EH (cell line): ENCODE data around the gene SPNS3.

Experiments used
- DNase-seq: peaks from one replicate; pipeline ENCODE4 v3.0.0-alpha.2; 2015; ENCODE audit warnings: low read depth

Gene SPNS3

GRCh38 chr17:4427505-4427904 is 6.2 kb upstream of the SPNS3 start:
- no peak for DNase-seq

- DNase-seq: no peak
Measured at GRCh38 chr17:4436381-4436780, 2.6 kb downstream of the SPNS3 start.

- no peak for DNase-seq
Measured at GRCh38 chr17:4436846-4437245, 3.1 kb downstream of the SPNS3 start.

DNA sequence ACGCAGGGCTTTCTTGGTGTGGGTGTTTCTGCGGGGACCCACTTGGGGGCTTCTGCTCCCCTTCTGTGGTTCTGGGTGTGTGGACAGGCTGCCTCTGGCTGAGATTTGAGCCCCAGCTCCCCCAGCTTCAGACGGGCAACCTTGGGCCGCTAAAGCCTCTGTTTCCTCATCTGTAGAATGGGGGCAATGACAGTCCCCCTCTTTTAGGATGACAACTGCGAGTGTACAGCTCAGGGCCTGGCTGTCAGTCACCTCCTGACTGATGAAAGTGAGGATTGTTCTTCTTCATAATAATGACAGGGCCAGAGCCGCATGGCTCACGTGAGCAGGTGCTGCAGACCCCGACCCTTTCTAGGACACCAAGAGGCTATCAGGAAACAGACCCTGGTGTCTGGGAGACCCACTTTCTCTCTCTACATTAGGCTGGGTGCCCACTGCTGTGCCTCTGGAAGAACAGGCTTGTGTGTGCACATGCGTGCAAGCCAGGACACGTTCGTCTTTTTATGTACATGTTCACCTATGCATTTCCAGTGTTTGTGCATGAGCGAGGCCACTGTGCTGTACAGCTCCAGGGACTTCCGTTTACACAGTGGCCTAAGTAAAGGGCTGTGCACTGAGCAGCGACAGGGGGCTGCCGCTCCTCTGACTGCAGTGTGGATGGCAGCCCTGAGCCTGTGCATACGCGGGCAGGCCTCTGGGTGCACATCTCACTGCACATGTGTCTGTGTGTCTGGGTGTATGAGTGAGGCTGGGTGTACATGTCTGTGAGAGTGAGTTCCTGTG is 4.6 kb downstream of the SPNS3 start:
- DNase-seq: no peak

DNA sequence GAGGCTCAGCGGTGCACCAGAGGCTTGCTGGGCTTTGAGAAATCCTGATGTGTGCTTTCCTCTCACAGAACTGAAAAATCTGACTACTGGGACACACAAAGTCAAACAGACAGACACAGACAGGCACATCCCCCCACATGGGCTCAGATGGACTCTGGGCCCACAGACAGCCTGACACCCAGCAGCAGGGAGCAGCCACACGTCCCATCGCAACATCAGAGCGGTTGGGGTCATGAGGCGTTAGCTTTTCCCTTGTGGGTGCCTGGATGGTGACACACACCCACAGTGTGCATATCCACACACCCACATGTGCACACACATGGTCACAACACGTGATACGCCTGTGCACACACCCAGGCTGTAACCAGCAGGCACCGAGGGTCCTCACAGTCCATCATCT is 6.3 kb downstream of the SPNS3 start:
- DNase-seq: no peak

DNA sequence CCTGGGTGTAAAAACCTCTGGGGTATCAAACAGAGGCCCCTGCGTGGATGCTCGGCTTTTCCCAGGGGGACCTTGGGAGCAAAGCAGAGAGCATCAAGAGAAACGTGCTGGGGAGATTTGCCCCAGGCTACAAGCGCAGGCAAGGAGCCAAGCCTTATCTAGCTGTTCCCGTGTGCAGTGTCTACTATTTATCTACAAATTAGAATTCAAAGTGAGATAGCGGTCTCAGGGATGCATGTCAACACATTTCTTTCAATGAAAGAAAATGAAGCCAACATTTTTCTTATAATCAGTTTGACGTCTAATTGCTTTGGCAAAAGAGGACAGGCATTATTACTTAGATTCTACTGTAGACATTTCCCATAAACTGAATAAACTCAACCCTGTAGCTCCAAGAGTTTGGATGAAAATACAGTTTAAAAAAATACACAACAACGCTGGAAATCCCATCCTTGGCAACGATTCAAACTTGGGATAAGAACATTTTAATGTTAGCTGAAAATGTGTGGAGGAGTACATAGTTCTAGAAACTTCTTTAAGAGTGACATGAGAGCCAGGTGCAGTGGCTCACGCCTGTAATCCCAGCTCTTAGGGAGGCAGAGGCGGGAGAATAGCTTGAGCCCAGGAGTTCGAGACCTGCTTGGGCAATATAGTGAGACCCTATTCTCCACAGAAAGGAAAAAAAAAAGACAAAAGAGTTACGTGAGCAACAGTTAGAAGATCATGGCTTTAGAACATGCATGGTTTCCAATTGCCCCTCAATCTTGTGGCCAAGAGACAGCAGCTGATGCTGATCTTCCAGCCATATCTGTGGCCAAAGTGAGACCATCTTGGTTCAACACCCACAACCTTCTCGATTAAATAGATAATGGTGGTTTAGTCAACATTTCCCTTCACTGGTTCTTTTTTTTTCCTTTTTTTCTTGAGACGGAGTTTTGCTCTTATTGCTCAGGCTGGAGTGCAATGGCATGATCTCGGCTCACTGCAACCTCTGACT is 7.2 kb downstream of the SPNS3 start:
- no peak for DNase-seq

DNA sequence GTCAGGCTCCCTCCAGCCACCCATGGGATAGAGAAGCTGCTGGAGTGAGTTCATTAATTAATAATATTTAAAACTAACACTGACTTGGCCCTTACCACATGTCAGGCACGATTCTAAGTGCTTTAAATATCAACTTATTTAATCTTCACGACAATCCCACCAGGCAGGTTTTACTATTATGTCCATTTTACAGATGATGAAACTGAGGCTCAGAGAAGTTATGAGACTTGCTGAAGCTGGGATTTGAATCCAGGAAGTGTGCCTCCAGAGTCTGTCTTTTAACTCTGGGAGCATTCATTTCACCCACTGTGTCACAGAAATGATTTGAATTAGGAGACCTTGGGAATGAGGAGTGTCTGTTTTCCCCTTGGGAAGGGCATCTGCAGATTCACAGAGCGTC is 8.8 kb downstream of the SPNS3 start:
- DNase-seq: no peak

GRCh38 chr17:4443476-4443875 is 9.7 kb downstream of the SPNS3 start:
- no peak for DNase-seq

GRCh38 chr17:4444782-4445473 is 11.2 kb downstream of the SPNS3 start:
- no peak for DNase-seq

DNA sequence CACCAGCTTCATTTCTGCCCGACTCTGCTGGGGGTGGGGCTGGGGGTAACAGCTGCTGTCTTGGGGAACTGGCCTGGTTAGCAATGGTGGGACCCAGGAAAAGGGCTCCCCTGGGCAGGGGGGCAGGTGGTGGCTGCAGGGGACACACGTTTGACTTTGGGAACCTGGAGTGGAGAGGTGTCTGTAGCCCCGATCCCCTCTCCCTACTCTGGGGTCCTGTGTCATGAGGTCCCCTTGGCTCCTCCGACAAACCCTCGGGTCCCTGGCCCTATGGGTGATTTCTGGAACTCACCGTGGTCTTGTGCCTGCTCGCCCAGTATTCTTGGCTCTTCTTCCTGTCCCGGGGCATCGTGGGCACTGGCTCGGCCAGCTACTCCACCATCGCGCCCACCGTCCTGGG is 12.0 kb downstream of the SPNS3 start:
- DNase-seq: no peak

DNA sequence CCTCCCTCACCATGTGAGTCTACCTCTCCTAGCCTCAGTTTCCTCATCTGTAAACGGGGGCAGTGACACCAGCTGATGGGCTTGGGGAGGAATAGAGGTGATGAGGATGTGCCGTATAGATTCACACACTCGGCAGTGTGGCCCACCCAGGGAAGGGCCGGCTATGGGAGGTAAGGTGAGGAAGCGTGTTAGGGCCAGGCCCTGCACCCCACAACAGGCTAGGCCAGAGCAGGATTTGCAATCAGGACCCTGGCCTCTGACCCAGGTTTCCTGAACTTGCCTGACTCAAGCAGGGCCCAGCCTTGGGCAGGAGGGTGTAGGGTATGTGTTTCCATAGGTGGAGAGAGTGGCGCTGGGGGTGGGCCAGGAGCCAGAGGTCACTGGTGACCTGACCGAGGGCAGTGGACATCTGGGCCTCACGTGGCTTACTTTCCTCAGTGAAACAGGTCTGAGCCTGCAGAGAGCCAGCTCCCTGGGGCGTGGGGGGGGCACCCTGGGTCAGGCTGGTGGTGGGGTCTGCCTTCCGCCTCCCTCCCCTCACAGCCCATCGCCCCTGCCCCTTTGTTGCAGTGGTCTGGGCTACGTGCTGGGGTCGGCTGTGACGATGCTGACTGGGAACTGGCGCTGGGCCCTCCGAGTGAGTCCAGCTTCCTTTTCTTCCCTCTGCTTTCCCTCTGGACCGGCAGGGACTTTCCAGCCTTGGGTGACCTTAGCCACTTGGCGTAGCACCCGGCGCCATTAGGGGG is 12.8 kb downstream of the SPNS3 start:
- no peak for DNase-seq

- peak; percentile 9 for DNase-seq
Measured at GRCh38 chr17:4448197-4448980, 14.6 kb downstream of the SPNS3 start.

- no peak for DNase-seq
Measured at GRCh38 chr17:4449736-4450135, 16.0 kb downstream of the SPNS3 start.

DNA sequence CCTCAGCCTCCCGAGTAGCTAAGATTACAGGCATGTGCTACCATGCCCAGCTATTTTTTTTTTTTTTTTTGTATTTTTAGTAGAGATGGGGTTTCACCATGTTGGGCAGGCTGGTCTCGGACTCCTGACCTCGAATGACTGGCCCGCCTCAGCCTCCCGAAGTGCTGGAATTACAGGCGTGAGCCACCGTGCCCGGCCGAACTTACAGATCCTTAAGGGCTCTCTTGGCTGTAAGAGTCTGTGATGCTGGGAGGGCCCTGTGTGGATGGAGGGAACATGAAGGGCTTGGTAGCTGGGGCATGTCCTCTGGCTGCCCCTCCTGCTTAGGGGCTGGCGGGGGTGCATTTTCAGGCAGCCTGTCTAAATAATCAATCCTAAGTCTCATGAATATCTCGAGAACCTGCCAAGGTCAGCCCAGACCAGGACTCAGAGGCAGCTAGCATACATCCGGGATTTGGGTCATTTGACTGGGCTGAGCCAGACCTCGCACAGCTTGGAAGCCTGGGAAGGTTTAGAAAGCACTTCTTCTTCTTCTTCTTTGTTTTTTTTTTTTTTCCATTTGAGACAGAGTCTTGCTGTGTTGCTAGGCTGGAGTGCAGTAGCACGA is 17.1 kb downstream of the SPNS3 start:
- no peak for DNase-seq

- no peak for DNase-seq
Measured at GRCh38 chr17:4453812-4454591, 20.3 kb downstream of the SPNS3 start.

GRCh38 chr17:4460661-4461060 is 26.9 kb downstream of the SPNS3 start:
- no peak for DNase-seq

DNA sequence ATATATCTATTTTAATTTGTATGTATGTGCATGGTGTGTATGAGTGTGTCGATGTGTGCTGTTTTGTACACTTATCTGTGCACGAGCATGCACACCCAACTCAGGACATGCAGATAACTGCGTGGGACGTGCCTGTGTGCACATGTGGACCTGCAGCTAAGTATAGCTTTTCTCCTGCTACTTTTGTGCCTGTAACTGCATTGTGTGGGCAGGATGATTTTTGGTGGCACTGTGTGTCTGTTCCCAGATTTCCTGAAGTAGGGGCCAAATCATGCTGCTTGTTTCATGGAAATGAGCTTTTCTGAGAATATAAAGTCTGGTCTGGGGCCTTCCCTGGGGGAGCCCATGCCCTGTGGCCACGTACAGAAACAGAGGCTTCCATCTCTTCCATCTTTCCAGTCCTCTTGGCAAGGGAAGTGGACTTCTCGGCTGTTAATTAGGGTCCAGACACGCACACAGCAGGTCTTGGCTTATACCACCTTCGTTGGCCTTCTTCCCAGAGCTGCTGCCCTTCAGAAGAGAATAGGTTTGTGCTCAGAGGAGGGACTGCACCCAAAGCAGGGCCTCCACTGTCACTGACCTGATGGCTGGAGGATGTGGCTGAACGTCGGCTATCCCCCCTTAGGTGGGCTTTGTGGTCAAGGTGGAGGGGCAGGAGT is 30.2 kb downstream of the SPNS3 start:
- DNase-seq: no peak

DNA sequence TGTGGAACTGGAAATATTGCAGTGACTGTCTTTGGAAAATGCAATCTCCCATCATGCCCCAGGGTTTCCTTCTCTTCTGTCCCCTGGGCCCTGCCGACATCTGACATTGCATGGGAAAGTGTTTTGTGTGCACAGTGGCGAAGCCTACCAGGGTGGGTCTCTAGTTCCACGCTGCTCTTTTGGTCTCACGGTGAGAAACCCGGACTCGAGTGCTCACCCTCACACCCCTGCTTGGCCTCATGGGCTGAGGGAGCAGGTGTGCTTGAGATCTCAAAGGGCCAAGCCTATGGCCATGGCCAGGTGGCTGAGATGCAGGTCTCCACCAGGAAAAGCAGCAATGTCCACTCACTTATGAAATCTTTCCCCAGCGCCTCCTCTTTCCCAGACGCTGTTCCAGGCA is 32.0 kb downstream of the SPNS3 start:
- no peak for DNase-seq

DNA sequence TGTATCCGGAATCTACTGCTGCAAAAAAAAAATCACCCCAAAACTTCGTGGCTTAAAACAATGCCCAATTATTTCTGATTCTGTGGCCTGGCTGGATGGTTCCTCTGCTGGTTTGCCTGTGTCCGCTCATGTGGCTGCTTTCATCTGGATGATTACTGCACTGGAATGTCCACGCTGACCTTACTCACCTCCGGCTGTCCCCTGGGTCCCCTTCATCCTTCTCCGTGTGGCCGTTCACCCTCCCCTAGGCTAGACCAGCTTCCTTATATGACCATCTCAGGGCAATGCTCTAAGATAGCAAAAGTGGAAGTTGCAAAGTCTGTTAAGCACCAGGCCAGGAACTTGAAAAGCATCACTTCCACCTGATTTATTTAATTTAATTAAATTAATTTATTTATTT is 33.5 kb downstream of the SPNS3 start:
- no peak for DNase-seq
